ENCODE data around the gene SPEG. TPM values are rescaled to one million over a fixed set of nuclear protein-coding genes. Genes with fewer than 3 reads are reported as not detected.

SPEG gene
- total RNA-seq, 1 experiment from 2014 or later = 56.6 TPM

GRCh38 chr2:219408631-219409030 is 26.0 kb upstream of the SPEG start:
- H3K9me3 ChIP-seq (ENCODE audit: control insufficient read depth in 1 of 2, insufficient read depth in 1 of 2, low read depth in 1 of 2, low read length in 2 of 2) = no peaks in the 10 kb centered on the region
- H3K9me2 ChIP-seq (ENCODE audit: insufficient read depth) = no peaks in the 10 kb centered on the region
- H3K4me3 ChIP-seq (replicated peaks in 1 of 2; ENCODE audit: low read depth in 1 of 2, low read length in 2 of 2) = no peak overlapping the region
- no peak overlapping the region for H3K4me2 ChIP-seq (ENCODE audit: low read length)
- TF ChIP-seq SIN3A (IDR thresholded peaks at IDR 0.05; ENCODE audit: low read depth) (no peak), JUND (IDR thresholded peaks at IDR 0.05) (no peak), ATF3 (IDR thresholded peaks at IDR 0.05) (no peak), TCF7L2 (IDR thresholded peaks at IDR 0.05; ENCODE audit: borderline replicate concordance, extremely low read depth, insufficient read depth, insufficient read length) (no peak), ZFX (IDR thresholded peaks at IDR 0.05) (no peak), REST (IDR thresholded peaks at IDR 0.05; ENCODE audit: low read depth) (no peak), SP1 (IDR thresholded peaks at IDR 0.05; ENCODE audit: low read depth) (no peak), EGR1 (IDR thresholded peaks at IDR 0.05; ENCODE audit: low read depth) (no peak), ZNF274 (IDR thresholded peaks at IDR 0.05; ENCODE audit: low read depth, low read length) (no peak), POLR2AphosphoS5 (IDR thresholded peaks at IDR 0.05; ENCODE audit: low read depth, low read length) (no peak), CBX3 (IDR thresholded peaks at IDR 0.05; ENCODE audit: low read depth) (no peak), MAX (IDR thresholded peaks at IDR 0.05) (no peak), CTCF (IDR thresholded peaks at IDR 0.05 in 2 of 3, conservative IDR thresholded peaks at IDR 0.05 in 1 of 3; ENCODE audit: borderline replicate concordance in 1 of 3, insufficient read depth in 1 of 3, low read depth in 2 of 3, low read length in 2 of 3) (no peak), FOSL1 (IDR thresholded peaks at IDR 0.05; ENCODE audit: low read depth) (no peak)
- no peak for ATAC-seq
- no peaks in the 10 kb centered on the region for H3K36me3 ChIP-seq (ENCODE audit: control insufficient read depth in 1 of 2, insufficient read depth in 2 of 2, low read length in 2 of 2)
- POLR2A ChIA-PET = no interaction called here
- CTCF ChIA-PET = interaction anchor here (0.9 kb wide), 1 partner anchor 121 kb away, joined by 3 read pairs; no protein-coding TSS in a partner anchor
- no peaks in the 10 kb centered on the region for H3K79me2 ChIP-seq (ENCODE audit: insufficient read depth, low read length)
- no peak overlapping the region for H2AFZ ChIP-seq (ENCODE audit: low read depth, low read length, poor library complexity, severe bottlenecking)
- intact Hi-C loops (cut with micrococcal nuclease) = loop anchor here (10.0 kb wide), 1 partner anchor 236 kb away; no protein-coding TSS in a partner anchor
- H3K4me1 ChIP-seq (ENCODE audit: control insufficient read depth in 1 of 2, insufficient read depth in 2 of 2, low read length in 2 of 2) = peaks cover 7 to 31% of the 10 kb centered on the region in 2 experiments
- RAD21 ChIA-PET (ENCODE audit: low non-redundant PET in 1 of 2, low total read pairs in 2 of 2, uncharacterized antibody in 2 of 2, unreplicated experiment in 2 of 2) = no interaction called here
- H3K27ac ChIP-seq (ENCODE audit: low read depth, low read length) = no peak overlapping the region
- H3K27me3 ChIP-seq (ENCODE audit: insufficient read depth, low read length) = no peaks in the 10 kb centered on the region
- H3K9ac ChIP-seq (ENCODE audit: low read length) = no peak overlapping the region
- DNase-seq (ENCODE audit: low read depth, low spot score) = no peak
- H4K20me1 ChIP-seq (ENCODE audit: insufficient read depth) = no peaks in the 10 kb centered on the region
- no TSS peak for BruUV-seq (replicated peaks)
